Inferior parietal cortex (tissue), 1 donor: Measurements from ENCODE around the gene JADE3.
"Not testable (repeated sequence)": the region's sequence is repeated elsewhere in the genome, so short reads cannot be mapped to it uniquely, and the experiment has no call there.

Experiments
- DNase-seq: peaks from one replicate; pipeline ENCODE4 v3.0.0-alpha.2; 2016; ENCODE audit errors: extremely low spot score

The JADE3 gene

GRCh38 chrX:46935295-46935694 is 23.1 kb downstream of the JADE3 start:
- DNase-seq: no peak

GRCh38 chrX:46938589-46938988 is 26.4 kb downstream of the JADE3 start:
- no peak for DNase-seq

- no peak for DNase-seq
Measured at GRCh38 chrX:46941341-46941740, 29.1 kb downstream of the JADE3 start.

GRCh38 chrX:46953137-46953527 is 40.9 kb downstream of the JADE3 start:
- no peak for DNase-seq

GRCh38 chrX:46953597-46953996 is 41.4 kb downstream of the JADE3 start:
- DNase-seq: no peak

- DNase-seq: no peak
Measured at GRCh38 chrX:46954716-46955115, 42.5 kb downstream of the JADE3 start.

- not testable (repeated sequence) for DNase-seq
Measured at GRCh38 chrX:46956589-46956988, 44.4 kb downstream of the JADE3 start.

GRCh38 chrX:46957297-46957696 is 45.1 kb downstream of the JADE3 start:
- DNase-seq: no peak

- DNase-seq: no peak
Measured at GRCh38 chrX:46959101-46959500, 46.9 kb downstream of the JADE3 start.

- DNase-seq: no peak
Measured at GRCh38 chrX:46959985-46960700, 47.9 kb downstream of the JADE3 start.

- DNase-seq: no peak
Measured at GRCh38 chrX:46961097-46961496, 48.9 kb downstream of the JADE3 start.

- no peak for DNase-seq
Measured at GRCh38 chrX:46961574-46962283, 49.5 kb downstream of the JADE3 start.

GRCh38 chrX:46965125-46965758 is 53.0 kb downstream of the JADE3 start:
- no peak for DNase-seq

- DNase-seq: no peak
Measured at GRCh38 chrX:46967547-46967946, 55.3 kb downstream of the JADE3 start.

GRCh38 chrX:46977046-46977445 is 64.8 kb downstream of the JADE3 start:
- not testable (repeated sequence) for DNase-seq

GRCh38 chrX:46978341-46979291 is 66.4 kb downstream of the JADE3 start:
- no peak for DNase-seq

GRCh38 chrX:46984705-46985104 is 72.5 kb downstream of the JADE3 start:
- DNase-seq: no peak

GRCh38 chrX:46989548-46989947 is 77.3 kb downstream of the JADE3 start:
- no peak for DNase-seq

GRCh38 chrX:46991664-46992063 is 79.4 kb downstream of the JADE3 start:
- no peak for DNase-seq

- no peak for DNase-seq
Measured at GRCh38 chrX:46992070-46992469, 79.8 kb downstream of the JADE3 start.

- DNase-seq: peak; percentile 52
Measured at GRCh38 chrX:46994096-46994495, 81.9 kb downstream of the JADE3 start.

- DNase-seq: no peak
Measured at GRCh38 chrX:47012131-47012530, 99.9 kb downstream of the JADE3 start.
